Ascending aorta (tissue), 2 donors: ENCODE results near the gene EMP2. TPM values are rescaled to one million over a fixed set of nuclear protein-coding genes. Genes with fewer than 3 reads are reported as not detected.

Experiments
- DNase-seq, 2 donors: peaks; one replicate each; pipeline ENCODE4 v3.0.0-alpha.2; 2019; ENCODE audit warnings: low spot score in 2 of 2
- H3K27ac ChIP-seq, 2 donors: fragments of 200-600 bp; sonication (generic); one replicate each; pipeline ENCODE4 v1.5.1; 2016 to 2017; ENCODE audit warnings: mild to moderate bottlenecking in 1 of 2
- H3K27me3 ChIP-seq: fragments of 200-600 bp; sonication (generic); one replicate; pipeline ENCODE4 v1.5.1; 2017
- H3K36me3 ChIP-seq, 2 donors: fragments of 200-600 bp; sonication (generic); one replicate each; pipeline ENCODE4 v1.5.1; 2016
- H3K4me1 ChIP-seq, 2 donors: fragments of 200-600 bp; sonication (generic); one replicate each; pipeline ENCODE4 v1.5.1; 2016 to 2017; ENCODE audit warnings: mild to moderate bottlenecking in 1 of 2
- H3K4me3 ChIP-seq, 2 donors: fragments of 200-600 bp; sonication (generic); one replicate each; pipeline ENCODE4 v1.5.1; 2016 to 2017; ENCODE audit warnings: mild to moderate bottlenecking in 1 of 2
- H3K9me3 ChIP-seq, 2 donors: fragments of 200-600 bp; sonication (generic); one replicate each; pipeline ENCODE4 v1.5.1; 2016
- intact Hi-C: fragments of 100-400 bp; cut with DNase I; formaldehyde crosslinking; loops from one replicate; pipeline ENCODE4 v1.15.1; 2023
- total RNA-seq: library from RNA; depleted of rRNA; stranded (reverse); fragments of >200 nt; gene quantifications from one replicate; pipeline ENCODE4 v1.1.0, GENCODE V29; 2016
- TF ChIP-seq, protein P1 (sequence below), 3 experiments: fragments of 200-600 bp in 2 of 3; fragments of 450-650 bp in 1 of 3; sonication (generic) in 2 of 3; IDR thresholded peaks; one replicate each; pipeline ENCODE4 v1.5.1; 2016 to 2019; ENCODE audit warnings: antibody characterized with exemption in 3 of 3, mild to moderate bottlenecking in 1 of 3, moderate library complexity in 1 of 3

The EMP2 gene
- total RNA-seq, 1 donor from 2014 or later = 49.2 TPM

- no peaks in the 10 kb centered on the region for H3K27me3 ChIP-seq
- peaks cover 8 to 27% of the 10 kb centered on the region in 2 donors for H3K4me1 ChIP-seq
- no peak overlapping the region for H3K27ac ChIP-seq
- no peaks in the 10 kb centered on the region for H3K9me3 ChIP-seq
- H3K4me3 ChIP-seq = no peak overlapping the region
- no peak for DNase-seq
- no peaks in the 10 kb centered on the region for H3K36me3 ChIP-seq
- TF ChIP-seq, protein P1, sequence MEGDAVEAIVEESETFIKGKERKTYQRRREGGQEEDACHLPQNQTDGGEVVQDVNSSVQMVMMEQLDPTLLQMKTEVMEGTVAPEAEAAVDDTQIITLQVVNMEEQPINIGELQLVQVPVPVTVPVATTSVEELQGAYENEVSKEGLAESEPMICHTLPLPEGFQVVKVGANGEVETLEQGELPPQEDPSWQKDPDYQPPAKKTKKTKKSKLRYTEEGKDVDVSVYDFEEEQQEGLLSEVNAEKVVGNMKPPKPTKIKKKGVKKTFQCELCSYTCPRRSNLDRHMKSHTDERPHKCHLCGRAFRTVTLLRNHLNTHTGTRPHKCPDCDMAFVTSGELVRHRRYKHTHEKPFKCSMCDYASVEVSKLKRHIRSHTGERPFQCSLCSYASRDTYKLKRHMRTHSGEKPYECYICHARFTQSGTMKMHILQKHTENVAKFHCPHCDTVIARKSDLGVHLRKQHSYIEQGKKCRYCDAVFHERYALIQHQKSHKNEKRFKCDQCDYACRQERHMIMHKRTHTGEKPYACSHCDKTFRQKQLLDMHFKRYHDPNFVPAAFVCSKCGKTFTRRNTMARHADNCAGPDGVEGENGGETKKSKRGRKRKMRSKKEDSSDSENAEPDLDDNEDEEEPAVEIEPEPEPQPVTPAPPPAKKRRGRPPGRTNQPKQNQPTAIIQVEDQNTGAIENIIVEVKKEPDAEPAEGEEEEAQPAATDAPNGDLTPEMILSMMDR (IDR thresholded peaks at IDR 0.05) = no peak
- intact Hi-C loops = no loop called here
These were observed 25.8 kb downstream of the EMP2 start for GRCh38 chr16:10554569-10554968.

DNA sequence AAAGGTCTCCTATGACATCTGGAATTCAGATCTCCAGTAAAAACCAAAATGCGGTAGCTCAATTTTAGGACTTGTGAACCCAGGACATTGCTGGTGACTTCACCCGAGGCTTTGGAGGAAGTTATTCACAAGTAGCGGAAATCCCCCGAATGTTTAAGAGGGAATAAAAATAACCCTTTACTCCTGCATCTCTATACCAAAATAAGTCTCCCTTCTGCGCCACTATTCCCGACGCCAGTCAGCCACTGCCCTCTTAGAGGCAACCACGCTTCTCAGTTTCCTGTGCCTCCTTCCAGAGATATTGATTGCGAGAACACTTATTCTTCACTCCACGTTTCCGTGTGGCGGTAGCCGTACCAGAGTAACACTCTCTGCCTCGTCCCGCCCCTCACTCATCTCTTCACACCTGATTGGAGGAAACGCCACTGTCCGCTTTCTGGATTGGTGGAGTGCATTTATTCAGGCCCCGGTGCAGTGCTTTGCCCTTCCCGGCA is 27.4 kb downstream of the EMP2 start:
- peak overlapping the region; percentile 38 to 67 for H3K27ac ChIP-seq
- H3K4me1 ChIP-seq = peaks cover 5 to 14% of the 10 kb centered on the region in 2 donors
- H3K36me3 ChIP-seq = peaks cover 1 to 9% of the 10 kb centered on the region in 2 donors
- peak overlapping the region in 1 of 2 donors; percentile 24 for H3K4me3 ChIP-seq
- H3K27me3 ChIP-seq = no peaks in the 10 kb centered on the region
- peak; percentile 21 to 76 for DNase-seq
- intact Hi-C loops = no loop called here
- H3K9me3 ChIP-seq = peaks cover 0 to 7% of the 10 kb centered on the region in 2 donors
- TF ChIP-seq, protein P1 (IDR thresholded peaks at IDR 0.05) = no peak

DNA sequence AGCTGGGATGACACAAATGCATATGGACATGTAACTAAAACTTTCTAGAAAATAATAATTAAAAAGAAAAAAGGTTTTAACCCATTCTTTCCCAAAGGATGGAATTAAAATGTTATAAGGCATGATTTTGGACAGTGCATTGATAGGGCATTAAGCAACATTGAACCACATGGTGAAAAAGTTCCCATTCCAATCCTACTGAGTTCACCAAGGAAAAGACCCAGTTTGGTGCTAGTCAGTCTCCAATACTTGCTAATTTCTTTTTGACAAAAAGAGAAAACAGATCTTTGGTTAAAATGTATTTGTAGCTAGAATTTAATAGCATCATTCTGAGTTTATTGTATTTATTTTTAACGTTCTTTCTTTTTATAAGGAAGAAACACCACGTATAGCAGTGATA is 28.1 kb downstream of the EMP2 start:
- peaks cover 0 to 7% of the 10 kb centered on the region in 2 donors for H3K9me3 ChIP-seq
- peak overlapping the region in 1 of 2 donors; percentile 67 for H3K27ac ChIP-seq
- peaks cover 0 to 6% of the 10 kb centered on the region in 2 donors for H3K4me1 ChIP-seq
- TF ChIP-seq, protein P1 (IDR thresholded peaks at IDR 0.05) = no peak
- H3K4me3 ChIP-seq = no peak overlapping the region
- H3K27me3 ChIP-seq = no peaks in the 10 kb centered on the region
- no peak for DNase-seq
- intact Hi-C loops = no loop called here
- H3K36me3 ChIP-seq = peaks cover 9 to 16% of the 10 kb centered on the region in 2 donors

GRCh38 chr16:10551881-10552280 is 28.5 kb downstream of the EMP2 start:
- Histone ChIP-seq H3K27me3 (no peaks in the 10 kb centered on the region), H3K27ac (no peak overlapping the region), H3K4me1 (peaks cover 0 to 5% of the 10 kb centered on the region in 2 donors), H3K36me3 (peaks cover 13 to 20% of the 10 kb centered on the region in 2 donors), H3K4me3 (no peak overlapping the region), H3K9me3 (peaks cover 0 to 7% of the 10 kb centered on the region in 2 donors)
- DNase-seq = no peak
- TF ChIP-seq, protein P1 (IDR thresholded peaks at IDR 0.05) = no peak
- intact Hi-C loops = no loop called here

DNA sequence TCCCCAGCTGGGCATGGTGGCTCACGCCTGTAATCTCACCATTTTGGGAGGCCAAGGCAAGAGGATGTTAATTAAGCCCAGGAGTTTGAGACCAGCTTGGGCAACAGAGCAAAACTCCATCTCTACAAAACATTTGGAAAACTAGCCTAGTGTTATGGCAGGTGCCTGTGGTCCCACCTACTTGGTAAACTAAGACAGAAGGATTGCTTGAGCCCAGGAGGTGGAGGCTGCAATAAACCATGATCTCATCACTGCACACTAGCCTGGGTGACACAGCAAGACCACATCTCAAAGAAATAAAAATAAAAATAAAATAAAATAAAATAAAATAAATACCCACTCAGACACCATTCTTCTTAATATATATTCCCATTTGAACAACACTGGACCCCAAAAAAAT is 32.0 kb downstream of the EMP2 start:
- intact Hi-C loops = no loop called here
- Histone ChIP-seq H3K9me3 (peaks cover 0 to 7% of the 10 kb centered on the region in 2 donors), H3K4me1 (peaks cover 0 to 2% of the 10 kb centered on the region in 2 donors), H3K4me3 (no peak overlapping the region), H3K27me3 (no peaks in the 10 kb centered on the region), H3K36me3 (peaks cover 44 to 55% of the 10 kb centered on the region in 2 donors), H3K27ac (no peak overlapping the region)
- no peak for DNase-seq
- TF ChIP-seq, protein P1 (IDR thresholded peaks at IDR 0.05) = no peak

GRCh38 chr16:10547708-10548107 is 32.7 kb downstream of the EMP2 start:
- peaks cover 0 to 7% of the 10 kb centered on the region in 2 donors for H3K9me3 ChIP-seq
- peaks cover 0 to 2% of the 10 kb centered on the region in 2 donors for H3K4me1 ChIP-seq
- TF ChIP-seq, protein P1 (IDR thresholded peaks at IDR 0.05) = no peak
- DNase-seq = no peak
- H3K36me3 ChIP-seq = peaks cover 50 to 60% of the 10 kb centered on the region in 2 donors
- H3K27me3 ChIP-seq = no peaks in the 10 kb centered on the region
- H3K4me3 ChIP-seq = no peak overlapping the region
- no peak overlapping the region for H3K27ac ChIP-seq
- intact Hi-C loops = no loop called here
